Spinal cord (tissue), 10 donors: Measurements from ENCODE around the gene PDSS1. TPM values are rescaled to one million over a fixed set of nuclear protein-coding genes. Genes with fewer than 3 reads are reported as not detected.

ENCODE experiments used
- DNase-seq, 6 donors: peaks; one replicate each; pipeline versions ENCODE4 v3.0.0 to v3.0.0-alpha.2; 2013 to 2015; ENCODE audit warnings: low spot score in 6 of 6, low read depth in 4 of 6
- H3K27ac ChIP-seq: one replicate; pipeline ENCODE4 v1.5.1; 2013; ENCODE audit warnings: low read depth, low read length, control low read depth
- H3K27me3 ChIP-seq: one replicate; pipeline ENCODE4 v1.6.1; 2013; ENCODE audit warnings: low read length; ENCODE audit not compliant: control insufficient read depth, insufficient read depth
- H3K36me3 ChIP-seq: one replicate; pipeline ENCODE4 v1.6.1; 2013; ENCODE audit warnings: low read length; ENCODE audit not compliant: control insufficient read depth, insufficient read depth
- H3K4me1 ChIP-seq: one replicate; pipeline ENCODE4 v1.6.1; 2013; ENCODE audit warnings: low read length; ENCODE audit not compliant: control insufficient read depth, insufficient read depth
- H3K4me3 ChIP-seq: one replicate; pipeline ENCODE4 v1.5.1; 2013; ENCODE audit warnings: low read depth, low read length, control low read depth
- H3K9me3 ChIP-seq: one replicate; pipeline ENCODE4 v1.6.1; 2013; ENCODE audit warnings: low read length; ENCODE audit not compliant: control insufficient read depth, insufficient read depth
- WGBS: methylation state at CpG from one replicate; pipeline ENCODE4 v1.1.5; 2013; ENCODE audit warnings: missing lambda C conversion rate; ENCODE audit not compliant: insufficient coverage; 5-methylcytosine and 5-hydroxymethylcytosine counted together
- polyA plus RNA-seq, 2 donors: library from polyadenylated mRNA; unstranded; fragments of 120-200 nt; gene quantifications; one replicate each; pipeline ENCODE4 v1.2.1, GENCODE V29; 2013; ENCODE audit not compliant: insufficient read length in 2 of 2
- total RNA-seq, 2 donors: library from RNA; depleted of rRNA in 1 of 2; stranded (reverse); fragments of 120-200 nt in 1 of 2; fragments of >200 nt in 1 of 2; gene quantifications; one replicate each; pipeline versions ENCODE4 v1.2.3 to v1.2.4, GENCODE V29; 2013 to 2014
- donor health status: healthy.

The PDSS1 gene
- total and polyA plus RNA-seq, 4 donors = 10.1 to 17.5 (median 13.2) TPM

GRCh38 chr10:26730552-26730951, 33.1 kb downstream of the PDSS1 start:
- H3K27ac ChIP-seq = no peak overlapping the region
- peaks cover 24% of the 10 kb centered on the region for H3K36me3 ChIP-seq
- H3K4me3 ChIP-seq = no peak overlapping the region
- H3K27me3 ChIP-seq = no peaks in the 10 kb centered on the region
- DNase-seq = no peak
- WGBS = 100% methylated on average over 2 of the region's 2 CpGs
- no peaks in the 10 kb centered on the region for H3K9me3 ChIP-seq
- peaks cover 26% of the 10 kb centered on the region for H3K4me1 ChIP-seq

- peak; percentile 47 to 90 (median 76) for DNase-seq
- no peaks in the 10 kb centered on the region for H3K27me3 ChIP-seq
- H3K4me1 ChIP-seq = peaks cover 29% of the 10 kb centered on the region
- H3K36me3 ChIP-seq = peaks cover 23% of the 10 kb centered on the region
- H3K27ac ChIP-seq = peak overlapping the region; percentile 72
- no peaks in the 10 kb centered on the region for H3K9me3 ChIP-seq
- 11% methylated on average over 8 of the region's 14 CpGs for WGBS
- H3K4me3 ChIP-seq = peak overlapping the region; percentile 4
Measured at GRCh38 chr10:26733750-26734568, 36.5 kb downstream of the PDSS1 start.

- no peak for DNase-seq
- Histone ChIP-seq H3K9me3 (no peaks in the 10 kb centered on the region), H3K36me3 (peaks cover 26% of the 10 kb centered on the region), H3K4me3 (no peak overlapping the region), H3K4me1 (peaks cover 29% of the 10 kb centered on the region), H3K27ac (peak overlapping the region; percentile 72), H3K27me3 (no peaks in the 10 kb centered on the region)
- WGBS = 50% methylated on average over 2 of the region's 4 CpGs
Measured at GRCh38 chr10:26735435-26735834, 37.9 kb downstream of the PDSS1 start.

GRCh38 chr10:26737730-26738129, 40.2 kb downstream of the PDSS1 start:
- Histone ChIP-seq H3K4me3 (no peak overlapping the region), H3K9me3 (no peaks in the 10 kb centered on the region), H3K4me1 (peaks cover 25% of the 10 kb centered on the region), H3K36me3 (peaks cover 26% of the 10 kb centered on the region), H3K27me3 (no peaks in the 10 kb centered on the region), H3K27ac (no peak overlapping the region)
- peak in 1 of 6 donors; percentile 21 for DNase-seq
- 50% methylated on average over 1 of the region's 1 CpG for WGBS

- H3K4me1 ChIP-seq = peaks cover 21% of the 10 kb centered on the region
- no peaks in the 10 kb centered on the region for H3K27me3 ChIP-seq
- WGBS = no CpG with 5 or more reads among the region's 5 CpGs
- peaks cover 27% of the 10 kb centered on the region for H3K36me3 ChIP-seq
- H3K4me3 ChIP-seq = no peak overlapping the region
- H3K9me3 ChIP-seq = no peaks in the 10 kb centered on the region
- peak in 1 of 6 donors; percentile 32 for DNase-seq
- H3K27ac ChIP-seq = no peak overlapping the region
Measured at GRCh38 chr10:26738301-26738911, 40.9 kb downstream of the PDSS1 start.

- Histone ChIP-seq H3K4me1 (peaks cover 13% of the 10 kb centered on the region), H3K27ac (no peak overlapping the region), H3K27me3 (no peaks in the 10 kb centered on the region), H3K4me3 (no peak overlapping the region), H3K36me3 (peaks cover 23% of the 10 kb centered on the region), H3K9me3 (no peaks in the 10 kb centered on the region)
- DNase-seq = no peak
- WGBS = no CpG with 5 or more reads among the region's 6 CpGs
Measured at GRCh38 chr10:26739071-26739631, 41.6 kb downstream of the PDSS1 start.

GRCh38 chr10:26741368-26741767, 43.9 kb downstream of the PDSS1 start:
- Histone ChIP-seq H3K4me3 (no peak overlapping the region), H3K9me3 (no peaks in the 10 kb centered on the region), H3K4me1 (peaks cover 3% of the 10 kb centered on the region), H3K27me3 (no peaks in the 10 kb centered on the region), H3K27ac (no peak overlapping the region), H3K36me3 (peaks cover 34% of the 10 kb centered on the region)
- WGBS = 100% methylated on average over 1 of the region's 4 CpGs
- DNase-seq = no peak

GRCh38 chr10:26743091-26743490, 45.6 kb downstream of the PDSS1 start:
- H3K4me3 ChIP-seq = no peak overlapping the region
- no peak for DNase-seq
- no CpG with 5 or more reads among the region's 2 CpGs for WGBS
- no peaks in the 10 kb centered on the region for H3K4me1 ChIP-seq
- H3K9me3 ChIP-seq = no peaks in the 10 kb centered on the region
- H3K27ac ChIP-seq = no peak overlapping the region
- H3K36me3 ChIP-seq = peaks cover 29% of the 10 kb centered on the region
- no peaks in the 10 kb centered on the region for H3K27me3 ChIP-seq

- no peak for DNase-seq
- Histone ChIP-seq H3K4me3 (no peak overlapping the region), H3K27ac (no peak overlapping the region), H3K4me1 (no peaks in the 10 kb centered on the region), H3K27me3 (no peaks in the 10 kb centered on the region), H3K9me3 (no peaks in the 10 kb centered on the region), H3K36me3 (peaks cover 29% of the 10 kb centered on the region)
- no CpG with 5 or more reads among the region's 1 CpG for WGBS
Measured at GRCh38 chr10:26743841-26744240, 46.3 kb downstream of the PDSS1 start.
